HEK293 (cell line): ENCODE results near the gene RASGRP1.

Experiments
- EGR2 ChIP-seq: fragments of 450-650 bp; formaldehyde crosslinking; IDR thresholded peaks from 2 replicates; pipeline ENCODE4 v1.5.1; 2016; ENCODE audit warnings: low read depth, missing biosample characterization, missing genetic modification characterization
- FEZF1 ChIP-seq: fragments of 450-650 bp; formaldehyde crosslinking; IDR thresholded peaks from 2 replicates; pipeline ENCODE4 v1.5.1; 2016; ENCODE audit warnings: missing biosample characterization, missing genetic modification characterization
- KLF7 ChIP-seq: fragments of 450-650 bp; formaldehyde crosslinking; IDR thresholded peaks from 2 replicates; pipeline ENCODE4 v1.5.1; 2016; ENCODE audit warnings: missing biosample characterization, missing genetic modification characterization, borderline replicate concordance
- KLF9 ChIP-seq: fragments of 450-650 bp; formaldehyde crosslinking; IDR thresholded peaks from 2 replicates; pipeline ENCODE4 v1.5.1; 2016; ENCODE audit warnings: missing biosample characterization, missing genetic modification characterization, low read depth
- ZEB2 ChIP-seq: fragments of 450-650 bp; formaldehyde crosslinking; IDR thresholded peaks from 2 replicates; pipeline ENCODE4 v1.5.1; 2016; ENCODE audit warnings: missing biosample characterization, missing genetic modification characterization
- ZFHX2 ChIP-seq: fragments of 450-650 bp; formaldehyde crosslinking; conservative IDR thresholded peaks from 2 replicates; pipeline ENCODE4 v1.5.1; 2016; ENCODE audit warnings: missing biosample characterization, missing genetic modification characterization
- ZNF10 ChIP-seq: fragments of 450-650 bp; formaldehyde crosslinking; IDR thresholded peaks from 2 replicates; pipeline ENCODE4 v1.5.1; 2017; ENCODE audit warnings: missing biosample characterization, missing genetic modification characterization
- ZNF16 ChIP-seq: fragments of 450-650 bp; formaldehyde crosslinking; IDR thresholded peaks from 2 replicates; pipeline ENCODE4 v1.5.1; 2016; ENCODE audit warnings: low read depth, missing biosample characterization, missing genetic modification characterization
- ZNF2 ChIP-seq: fragments of 450-650 bp; formaldehyde crosslinking; IDR thresholded peaks from 2 replicates; pipeline ENCODE4 v1.5.1; 2016; ENCODE audit warnings: missing biosample characterization, missing genetic modification characterization
- ZNF214 ChIP-seq: fragments of 450-650 bp; formaldehyde crosslinking; IDR thresholded peaks from 2 replicates; pipeline ENCODE4 v1.5.1; 2017; ENCODE audit warnings: missing biosample characterization, mild to moderate bottlenecking, missing genetic modification characterization, borderline replicate concordance
- ZNF221 ChIP-seq: fragments of 450-650 bp; formaldehyde crosslinking; IDR thresholded peaks from 2 replicates; pipeline ENCODE4 v1.5.1; 2017; ENCODE audit warnings: missing biosample characterization, missing genetic modification characterization, borderline replicate concordance
- ZNF341 ChIP-seq: fragments of 450-650 bp; formaldehyde crosslinking; IDR thresholded peaks from 2 replicates; pipeline ENCODE4; 2016; ENCODE audit warnings: low read depth, missing biosample characterization, missing genetic modification characterization
- ZNF394 ChIP-seq: fragments of 450-650 bp; formaldehyde crosslinking; IDR thresholded peaks from 2 replicates; pipeline ENCODE4 v1.5.1; 2016; ENCODE audit warnings: missing biosample characterization, missing genetic modification characterization, mild to moderate bottlenecking, moderate library complexity, borderline replicate concordance
- ZNF433 ChIP-seq: fragments of 450-650 bp; formaldehyde crosslinking; IDR thresholded peaks from 2 replicates; pipeline ENCODE4 v1.5.1; 2016; ENCODE audit warnings: missing biosample characterization, missing genetic modification characterization, low read depth
- ZNF530 ChIP-seq: fragments of 450-650 bp; formaldehyde crosslinking; IDR thresholded peaks from 2 replicates; pipeline ENCODE4 v1.5.1; 2016; ENCODE audit warnings: low read depth, missing biosample characterization, missing genetic modification characterization
- ZNF548 ChIP-seq: fragments of 450-650 bp; formaldehyde crosslinking; IDR thresholded peaks from 2 replicates; pipeline ENCODE4 v1.5.1; 2016; ENCODE audit warnings: missing biosample characterization, missing genetic modification characterization
- ZNF560 ChIP-seq: fragments of 450-650 bp; formaldehyde crosslinking; IDR thresholded peaks from 2 replicates; pipeline ENCODE4 v1.5.1; 2017; ENCODE audit warnings: missing biosample characterization, missing genetic modification characterization, borderline replicate concordance
- TF ChIP-seq, protein P1 (sequence below): fragments of 450-650 bp; formaldehyde crosslinking; conservative IDR thresholded peaks from 2 replicates; pipeline ENCODE4 v1.5.1; 2016; ENCODE audit warnings: low read depth, missing biosample characterization, missing genetic modification characterization
- TF ChIP-seq, protein P2 (sequence below): fragments of 450-650 bp; formaldehyde crosslinking; IDR thresholded peaks from 2 replicates; pipeline ENCODE4 v1.5.1; 2016; ENCODE audit warnings: missing biosample characterization, missing genetic modification characterization
- TF ChIP-seq, protein P3 (sequence below): fragments of 450-650 bp; formaldehyde crosslinking; IDR thresholded peaks from 2 replicates; pipeline ENCODE4 v1.5.1; 2017; ENCODE audit warnings: missing biosample characterization, missing genetic modification characterization
- TF ChIP-seq, protein P4 (sequence below): fragments of 450-650 bp; formaldehyde crosslinking; IDR thresholded peaks from 2 replicates; pipeline ENCODE4 v1.5.1; 2016; ENCODE audit warnings: missing biosample characterization, missing genetic modification characterization
- TF ChIP-seq, protein P5 (sequence below): fragments of 450-650 bp; formaldehyde crosslinking; IDR thresholded peaks from 2 replicates; pipeline ENCODE4 v1.5.1; 2017; ENCODE audit warnings: missing biosample characterization, missing genetic modification characterization
- TF ChIP-seq, protein P6 (sequence below): fragments of 450-650 bp; formaldehyde crosslinking; conservative IDR thresholded peaks from 2 replicates; pipeline ENCODE4 v1.5.1; 2016; ENCODE audit warnings: low read depth, missing biosample characterization, missing genetic modification characterization

The RASGRP1 gene

DNA sequence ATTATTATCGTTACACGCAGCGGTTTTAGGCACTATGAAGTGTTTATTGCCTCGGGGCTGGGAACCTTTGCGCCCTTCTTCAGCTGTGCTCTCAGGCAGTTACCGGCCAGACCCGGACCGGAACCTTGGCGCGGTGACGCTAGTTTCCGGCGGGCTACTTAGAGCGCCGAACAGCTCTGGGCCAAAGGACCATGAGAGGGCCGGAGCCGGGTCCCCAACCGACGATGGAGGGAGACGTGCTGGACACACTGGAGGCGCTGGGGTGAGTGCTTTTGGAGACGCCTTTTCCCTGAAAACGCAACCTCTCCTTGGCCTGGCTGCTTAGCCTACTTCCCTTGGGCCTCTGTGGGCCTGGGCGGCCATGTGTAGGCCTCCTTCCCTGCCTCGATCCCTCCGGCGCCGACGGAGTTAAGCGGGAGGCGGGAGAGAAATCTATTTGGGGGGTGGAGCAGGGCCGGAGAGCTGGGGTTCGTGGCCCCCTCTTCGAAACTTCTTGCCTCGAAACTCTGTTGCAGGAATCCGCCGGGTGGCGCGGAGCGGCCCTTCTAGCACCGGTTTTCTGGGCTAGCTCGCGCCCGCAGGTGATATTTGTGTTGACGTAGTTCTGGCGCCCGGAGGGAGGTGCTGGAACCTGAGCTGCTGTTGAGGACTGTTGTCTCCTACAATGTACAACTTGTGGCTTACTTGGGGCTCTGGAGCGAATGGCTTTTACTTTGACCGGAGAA, 110.5 kb downstream of the RASGRP1 start, which contains the start of gene FAM98B (continued):
- TF ChIP-seq, protein P1, sequence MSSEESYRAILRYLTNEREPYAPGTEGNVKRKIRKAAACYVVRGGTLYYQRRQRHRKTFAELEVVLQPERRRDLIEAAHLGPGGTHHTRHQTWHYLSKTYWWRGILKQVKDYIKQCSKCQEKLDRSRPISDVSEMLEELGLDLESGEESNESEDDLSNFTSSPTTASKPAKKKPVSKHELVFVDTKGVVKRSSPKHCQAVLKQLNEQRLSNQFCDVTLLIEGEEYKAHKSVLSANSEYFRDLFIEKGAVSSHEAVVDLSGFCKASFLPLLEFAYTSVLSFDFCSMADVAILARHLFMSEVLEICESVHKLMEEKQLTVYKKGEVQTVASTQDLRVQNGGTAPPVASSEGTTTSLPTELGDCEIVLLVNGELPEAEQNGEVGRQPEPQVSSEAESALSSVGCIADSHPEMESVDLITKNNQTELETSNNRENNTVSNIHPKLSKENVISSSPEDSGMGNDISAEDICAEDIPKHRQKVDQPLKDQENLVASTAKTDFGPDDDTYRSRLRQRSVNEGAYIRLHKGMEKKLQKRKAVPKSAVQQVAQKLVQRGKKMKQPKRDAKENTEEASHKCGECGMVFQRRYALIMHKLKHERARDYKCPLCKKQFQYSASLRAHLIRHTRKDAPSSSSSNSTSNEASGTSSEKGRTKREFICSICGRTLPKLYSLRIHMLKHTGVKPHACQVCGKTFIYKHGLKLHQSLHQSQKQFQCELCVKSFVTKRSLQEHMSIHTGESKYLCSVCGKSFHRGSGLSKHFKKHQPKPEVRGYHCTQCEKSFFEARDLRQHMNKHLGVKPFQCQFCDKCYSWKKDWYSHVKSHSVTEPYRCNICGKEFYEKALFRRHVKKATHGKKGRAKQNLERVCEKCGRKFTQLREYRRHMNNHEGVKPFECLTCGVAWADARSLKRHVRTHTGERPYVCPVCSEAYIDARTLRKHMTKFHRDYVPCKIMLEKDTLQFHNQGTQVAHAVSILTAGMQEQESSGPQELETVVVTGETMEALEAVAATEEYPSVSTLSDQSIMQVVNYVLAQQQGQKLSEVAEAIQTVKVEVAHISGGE (tag by site-specific recombination) = peak; percentile 99
- TF ChIP-seq, protein P2, sequence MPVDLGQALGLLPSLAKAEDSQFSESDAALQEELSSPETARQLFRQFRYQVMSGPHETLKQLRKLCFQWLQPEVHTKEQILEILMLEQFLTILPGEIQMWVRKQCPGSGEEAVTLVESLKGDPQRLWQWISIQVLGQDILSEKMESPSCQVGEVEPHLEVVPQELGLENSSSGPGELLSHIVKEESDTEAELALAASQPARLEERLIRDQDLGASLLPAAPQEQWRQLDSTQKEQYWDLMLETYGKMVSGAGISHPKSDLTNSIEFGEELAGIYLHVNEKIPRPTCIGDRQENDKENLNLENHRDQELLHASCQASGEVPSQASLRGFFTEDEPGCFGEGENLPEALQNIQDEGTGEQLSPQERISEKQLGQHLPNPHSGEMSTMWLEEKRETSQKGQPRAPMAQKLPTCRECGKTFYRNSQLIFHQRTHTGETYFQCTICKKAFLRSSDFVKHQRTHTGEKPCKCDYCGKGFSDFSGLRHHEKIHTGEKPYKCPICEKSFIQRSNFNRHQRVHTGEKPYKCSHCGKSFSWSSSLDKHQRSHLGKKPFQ = no peak
- TF ChIP-seq ZNF221 (tag by site-specific recombination) (no peak), EGR2 (tag by site-specific recombination) (no peak), ZNF2 (tag by site-specific recombination) (peak; percentile 68; the same call in 1 of the 2 replicates), ZNF214 (tag by site-specific recombination) (no peak), ZEB2 (tag by site-specific recombination) (0 out of 2 replicates have a peak, but pooled peaks have one; percentile 19), ZNF394 (peak; percentile 67; the same call in 1 of the 2 replicates), ZNF530 (tag by site-specific recombination) (no peak), ZNF341 (peak; percentile 97), ZNF10 (tag by site-specific recombination) (no peak), ZNF16 (tag by site-specific recombination) (no peak), ZNF433 (tag by site-specific recombination) (no peak), FEZF1 (tag by site-specific recombination) (no peak), KLF9 (tag by site-specific recombination) (no peak), ZFHX2 (tag by site-specific recombination) (no peak), ZNF548 (tag by site-specific recombination) (no peak), ZNF560 (tag by site-specific recombination) (no peak), KLF7 (tag by site-specific recombination) (0 out of 2 replicates have a peak, but pooled peaks have one; percentile 26)
- TF ChIP-seq, protein P3, sequence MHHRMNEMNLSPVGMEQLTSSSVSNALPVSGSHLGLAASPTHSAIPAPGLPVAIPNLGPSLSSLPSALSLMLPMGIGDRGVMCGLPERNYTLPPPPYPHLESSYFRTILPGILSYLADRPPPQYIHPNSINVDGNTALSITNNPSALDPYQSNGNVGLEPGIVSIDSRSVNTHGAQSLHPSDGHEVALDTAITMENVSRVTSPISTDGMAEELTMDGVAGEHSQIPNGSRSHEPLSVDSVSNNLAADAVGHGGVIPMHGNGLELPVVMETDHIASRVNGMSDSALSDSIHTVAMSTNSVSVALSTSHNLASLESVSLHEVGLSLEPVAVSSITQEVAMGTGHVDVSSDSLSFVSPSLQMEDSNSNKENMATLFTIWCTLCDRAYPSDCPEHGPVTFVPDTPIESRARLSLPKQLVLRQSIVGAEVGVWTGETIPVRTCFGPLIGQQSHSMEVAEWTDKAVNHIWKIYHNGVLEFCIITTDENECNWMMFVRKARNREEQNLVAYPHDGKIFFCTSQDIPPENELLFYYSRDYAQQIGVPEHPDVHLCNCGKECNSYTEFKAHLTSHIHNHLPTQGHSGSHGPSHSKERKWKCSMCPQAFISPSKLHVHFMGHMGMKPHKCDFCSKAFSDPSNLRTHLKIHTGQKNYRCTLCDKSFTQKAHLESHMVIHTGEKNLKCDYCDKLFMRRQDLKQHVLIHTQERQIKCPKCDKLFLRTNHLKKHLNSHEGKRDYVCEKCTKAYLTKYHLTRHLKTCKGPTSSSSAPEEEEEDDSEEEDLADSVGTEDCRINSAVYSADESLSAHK (tag by site-specific recombination) = no peak
- TF ChIP-seq, protein P4, sequence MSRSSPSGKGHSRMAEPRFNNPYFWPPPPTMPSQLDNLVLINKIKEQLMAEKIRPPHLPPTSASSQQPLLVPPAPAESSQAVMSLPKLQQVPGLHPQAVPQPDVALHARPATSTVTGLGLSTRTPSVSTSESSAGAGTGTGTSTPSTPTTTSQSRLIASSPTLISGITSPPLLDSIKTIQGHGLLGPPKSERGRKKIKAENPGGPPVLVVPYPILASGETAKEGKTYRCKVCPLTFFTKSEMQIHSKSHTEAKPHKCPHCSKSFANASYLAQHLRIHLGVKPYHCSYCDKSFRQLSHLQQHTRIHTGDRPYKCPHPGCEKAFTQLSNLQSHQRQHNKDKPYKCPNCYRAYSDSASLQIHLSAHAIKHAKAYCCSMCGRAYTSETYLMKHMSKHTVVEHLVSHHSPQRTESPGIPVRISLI (tag by site-specific recombination) = no peak
- TF ChIP-seq, protein P5, sequence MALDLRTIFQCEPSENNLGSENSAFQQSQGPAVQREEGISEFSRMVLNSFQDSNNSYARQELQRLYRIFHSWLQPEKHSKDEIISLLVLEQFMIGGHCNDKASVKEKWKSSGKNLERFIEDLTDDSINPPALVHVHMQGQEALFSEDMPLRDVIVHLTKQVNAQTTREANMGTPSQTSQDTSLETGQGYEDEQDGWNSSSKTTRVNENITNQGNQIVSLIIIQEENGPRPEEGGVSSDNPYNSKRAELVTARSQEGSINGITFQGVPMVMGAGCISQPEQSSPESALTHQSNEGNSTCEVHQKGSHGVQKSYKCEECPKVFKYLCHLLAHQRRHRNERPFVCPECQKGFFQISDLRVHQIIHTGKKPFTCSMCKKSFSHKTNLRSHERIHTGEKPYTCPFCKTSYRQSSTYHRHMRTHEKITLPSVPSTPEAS = 0 out of 2 replicates have a peak, but pooled peaks have one; percentile 10
- TF ChIP-seq, protein P6, sequence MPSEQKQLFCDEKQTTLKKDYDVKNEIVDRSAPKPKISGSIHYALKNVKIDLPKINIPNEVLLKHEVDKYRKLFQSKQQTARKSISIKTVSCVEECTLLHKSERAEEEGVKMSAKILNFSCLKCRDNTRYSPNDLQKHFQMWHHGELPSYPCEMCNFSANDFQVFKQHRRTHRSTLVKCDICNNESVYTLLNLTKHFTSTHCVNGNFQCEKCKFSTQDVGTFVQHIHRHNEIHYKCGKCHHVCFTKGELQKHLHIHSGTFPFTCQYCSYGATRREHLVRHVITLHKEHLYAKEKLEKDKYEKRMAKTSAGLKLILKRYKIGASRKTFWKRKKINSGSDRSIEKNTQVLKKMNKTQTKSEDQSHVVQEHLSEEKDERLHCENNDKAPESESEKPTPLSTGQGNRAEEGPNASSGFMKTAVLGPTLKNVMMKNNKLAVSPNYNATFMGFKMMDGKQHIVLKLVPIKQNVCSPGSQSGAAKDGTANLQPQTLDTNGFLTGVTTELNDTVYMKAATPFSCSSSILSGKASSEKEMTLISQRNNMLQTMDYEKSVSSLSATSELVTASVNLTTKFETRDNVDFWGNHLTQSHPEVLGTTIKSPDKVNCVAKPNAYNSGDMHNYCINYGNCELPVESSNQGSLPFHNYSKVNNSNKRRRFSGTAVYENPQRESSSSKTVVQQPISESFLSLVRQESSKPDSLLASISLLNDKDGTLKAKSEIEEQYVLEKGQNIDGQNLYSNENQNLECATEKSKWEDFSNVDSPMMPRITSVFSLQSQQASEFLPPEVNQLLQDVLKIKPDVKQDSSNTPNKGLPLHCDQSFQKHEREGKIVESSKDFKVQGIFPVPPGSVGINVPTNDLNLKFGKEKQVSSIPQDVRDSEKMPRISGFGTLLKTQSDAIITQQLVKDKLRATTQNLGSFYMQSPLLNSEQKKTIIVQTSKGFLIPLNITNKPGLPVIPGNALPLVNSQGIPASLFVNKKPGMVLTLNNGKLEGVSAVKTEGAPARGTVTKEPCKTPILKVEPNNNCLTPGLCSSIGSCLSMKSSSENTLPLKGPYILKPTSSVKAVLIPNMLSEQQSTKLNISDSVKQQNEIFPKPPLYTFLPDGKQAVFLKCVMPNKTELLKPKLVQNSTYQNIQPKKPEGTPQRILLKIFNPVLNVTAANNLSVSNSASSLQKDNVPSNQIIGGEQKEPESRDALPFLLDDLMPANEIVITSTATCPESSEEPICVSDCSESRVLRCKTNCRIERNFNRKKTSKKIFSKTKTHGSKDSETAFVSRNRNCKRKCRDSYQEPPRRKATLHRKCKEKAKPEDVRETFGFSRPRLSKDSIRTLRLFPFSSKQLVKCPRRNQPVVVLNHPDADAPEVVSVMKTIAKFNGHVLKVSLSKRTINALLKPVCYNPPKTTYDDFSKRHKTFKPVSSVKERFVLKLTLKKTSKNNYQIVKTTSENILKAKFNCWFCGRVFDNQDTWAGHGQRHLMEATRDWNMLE (tag by site-specific recombination) = peak; percentile 85
